OCI-M2 (cell line): ENCODE data around the gene NR3C2.
"Not testable (repeated sequence)": the region's sequence is repeated elsewhere in the genome, so short reads cannot be mapped to it uniquely, and the experiment has no call there.

Experiments used
- DNase-seq: peaks from one replicate; lab custom pipeline; 2025; ENCODE audit not compliant: unreplicated experiment; lab: John Stamatoyannopoulos, UW

Gene NR3C2

DNA sequence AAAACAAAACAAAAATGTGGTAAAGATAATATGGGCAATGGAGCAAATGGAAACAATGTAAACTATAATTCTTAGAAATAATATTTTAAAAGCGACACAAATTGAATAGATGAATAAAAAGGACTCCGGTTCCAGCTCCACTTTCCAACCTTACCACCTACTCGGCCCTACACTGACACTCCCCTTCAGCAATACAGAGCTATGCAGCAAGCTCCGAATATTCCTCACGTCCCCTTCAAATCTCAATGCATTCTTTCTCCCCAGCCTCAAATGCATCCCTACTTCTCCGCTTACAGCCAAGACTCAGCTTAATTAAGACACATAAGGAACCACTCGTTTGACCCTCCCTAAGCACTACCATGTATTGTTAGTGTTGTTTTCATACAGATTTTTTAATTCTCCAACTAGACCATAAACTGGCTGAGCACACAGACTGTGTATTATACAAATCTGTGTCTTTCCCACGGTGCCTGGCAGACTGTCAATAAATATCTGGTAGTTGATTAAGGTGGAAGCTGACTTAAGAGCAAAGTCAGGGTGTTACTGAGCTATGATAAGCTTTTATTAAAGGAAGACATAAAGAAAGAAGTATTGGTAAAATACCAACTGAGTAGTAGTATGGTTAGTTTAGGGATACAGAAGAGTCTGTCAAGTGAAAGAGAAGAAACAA lies 219.1 kb downstream of the NR3C2 start:
- DNase-seq: no peak

DNA sequence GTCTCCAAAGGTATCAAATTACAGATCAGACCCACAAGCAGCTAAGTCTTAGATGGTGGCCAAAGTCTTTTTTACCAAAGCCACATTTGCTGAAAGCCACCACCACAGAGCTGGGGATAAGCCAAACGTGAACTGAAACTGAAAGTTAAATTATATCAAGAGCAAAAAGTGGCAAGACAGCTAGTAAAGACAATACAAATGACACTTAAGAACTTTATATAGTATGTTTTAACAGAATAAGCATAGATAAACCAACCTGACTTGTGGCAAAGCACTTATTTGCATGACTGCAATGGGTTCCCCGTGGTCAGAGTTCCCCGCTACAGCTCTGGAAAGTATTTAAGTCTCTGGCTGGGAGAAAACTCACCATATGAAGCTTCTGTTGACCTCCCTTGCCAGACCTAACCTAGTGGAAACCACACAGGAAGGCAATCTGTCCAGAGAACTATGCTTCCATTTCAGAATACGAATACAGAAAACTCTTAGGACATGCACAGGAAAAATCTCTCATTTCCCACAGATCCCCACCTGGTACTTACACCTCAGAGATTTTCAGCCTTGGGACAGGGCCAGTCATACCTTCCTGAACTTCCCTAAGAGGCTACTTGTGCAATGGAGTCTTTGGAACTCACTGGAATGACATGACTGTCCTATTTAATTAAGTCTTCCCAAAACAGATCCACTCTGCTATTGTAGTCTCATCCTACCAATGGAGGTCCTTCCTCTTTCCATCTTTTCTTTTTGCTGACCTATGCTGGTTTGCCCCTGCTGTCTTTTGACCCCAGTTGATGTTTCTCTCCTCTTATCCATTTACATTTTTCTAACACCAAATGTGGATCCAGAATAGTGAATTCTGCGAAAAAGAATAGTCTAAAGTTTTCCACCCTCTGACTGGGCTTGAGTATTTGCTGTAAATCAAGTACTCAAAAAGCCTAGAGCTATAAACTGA lies 225.1 kb downstream of the NR3C2 start:
- no peak for DNase-seq

DNA sequence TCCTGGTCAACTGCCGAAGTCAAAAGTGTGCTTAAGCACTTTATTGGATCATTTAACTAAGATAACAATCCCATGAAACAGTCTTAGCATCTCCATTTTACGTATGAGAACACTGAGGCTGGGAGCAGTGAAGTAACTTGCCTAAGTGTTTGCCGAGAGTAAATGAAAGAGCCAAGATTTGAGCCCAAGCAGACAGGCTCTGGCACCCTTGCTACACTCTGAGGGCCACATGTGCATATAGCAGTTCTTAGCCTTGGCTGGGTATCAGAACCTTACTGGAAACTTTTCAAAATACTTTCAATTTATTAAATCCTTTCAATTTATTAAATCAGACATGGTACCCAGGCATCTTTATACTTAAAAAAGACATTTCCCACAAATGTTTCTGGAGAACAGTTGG lies 225.9 kb downstream of the NR3C2 start:
- no peak for DNase-seq

DNA sequence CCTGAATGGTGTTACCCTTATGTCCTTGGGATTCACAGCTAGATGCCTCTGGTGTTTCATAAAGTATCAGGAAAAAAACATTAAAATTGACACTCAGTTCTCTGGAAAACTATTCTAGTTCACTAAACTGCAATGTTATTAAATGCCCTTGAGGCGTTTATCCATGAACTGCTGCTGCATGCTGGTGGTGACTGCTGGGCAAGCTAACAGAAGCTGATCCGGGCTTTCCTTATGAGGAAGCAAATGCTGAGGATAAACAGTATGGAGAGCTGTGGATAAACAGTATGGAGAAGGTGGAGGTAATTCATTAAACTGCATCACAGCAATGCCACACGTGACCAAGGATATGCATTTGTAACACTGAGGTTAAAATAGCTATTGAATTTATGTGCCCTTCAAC lies 227.0 kb downstream of the NR3C2 start:
- no peak for DNase-seq

DNA sequence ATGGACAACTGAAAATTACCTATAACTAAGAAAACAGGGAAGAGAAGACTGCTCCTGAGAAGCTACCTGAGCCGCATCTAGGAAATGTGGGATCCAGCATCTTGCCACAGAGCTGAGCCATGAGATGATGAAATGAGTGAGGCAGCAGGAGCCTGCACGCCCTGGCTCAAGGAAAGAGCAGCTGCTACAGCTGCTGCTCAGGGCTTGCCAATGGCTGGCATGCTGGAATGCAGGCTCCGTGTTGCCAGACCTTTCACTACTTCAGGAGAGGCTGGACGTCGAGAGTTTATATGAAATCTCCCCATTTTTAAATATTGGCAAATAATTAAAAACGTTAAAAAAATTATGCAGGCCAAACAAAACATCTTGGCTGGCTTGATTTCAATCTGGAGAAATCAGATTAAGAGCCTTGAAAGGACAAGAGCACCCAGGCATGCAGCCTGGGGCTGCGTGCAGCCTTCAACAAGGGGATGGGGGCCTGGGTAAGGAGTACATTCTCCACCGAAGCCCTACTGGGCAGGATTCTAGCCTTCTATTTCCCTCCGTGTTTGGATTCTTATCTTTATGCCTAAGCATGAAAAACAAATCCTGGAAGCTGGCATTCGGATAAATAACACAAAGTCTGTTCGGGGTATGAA lies 227.6 kb downstream of the NR3C2 start:
- no peak for DNase-seq

DNA sequence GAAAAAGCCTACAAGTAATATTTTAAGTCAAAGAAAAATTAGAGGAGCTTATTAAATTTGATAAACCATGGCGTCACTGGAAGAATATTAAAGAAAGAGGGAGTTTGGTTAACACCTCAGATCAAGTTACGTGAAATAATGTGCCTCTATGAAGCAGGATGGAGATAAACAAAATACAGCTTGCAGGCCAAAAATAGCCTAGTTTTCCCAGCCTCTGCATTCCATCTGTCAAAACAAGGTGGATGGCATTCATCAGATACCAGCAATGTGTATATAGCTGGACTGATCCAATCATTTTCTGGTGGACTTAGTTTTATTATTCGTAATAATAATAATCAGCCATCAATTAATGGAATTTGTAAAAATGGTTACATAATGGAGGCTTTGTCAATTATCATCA lies 230.7 kb downstream of the NR3C2 start:
- no peak for DNase-seq

DNA sequence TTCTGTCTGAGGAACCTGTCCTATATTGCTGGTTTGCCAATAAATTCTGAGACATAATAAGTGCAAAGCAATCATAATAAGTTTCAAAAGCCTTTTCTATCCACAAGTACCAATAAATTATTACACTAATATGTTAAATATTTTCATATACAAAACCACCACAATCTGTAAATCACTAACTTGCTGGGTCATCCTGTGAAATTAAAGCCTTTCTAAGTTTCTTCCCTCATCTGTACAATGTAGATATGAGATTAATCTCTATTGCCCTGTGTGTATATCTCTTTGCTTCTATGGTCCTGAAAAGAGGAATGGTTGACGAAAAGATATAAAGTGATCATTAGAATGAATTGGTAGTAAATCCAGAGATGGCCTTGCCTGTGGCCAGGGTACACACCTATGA lies 231.6 kb downstream of the NR3C2 start:
- no peak for DNase-seq

DNA sequence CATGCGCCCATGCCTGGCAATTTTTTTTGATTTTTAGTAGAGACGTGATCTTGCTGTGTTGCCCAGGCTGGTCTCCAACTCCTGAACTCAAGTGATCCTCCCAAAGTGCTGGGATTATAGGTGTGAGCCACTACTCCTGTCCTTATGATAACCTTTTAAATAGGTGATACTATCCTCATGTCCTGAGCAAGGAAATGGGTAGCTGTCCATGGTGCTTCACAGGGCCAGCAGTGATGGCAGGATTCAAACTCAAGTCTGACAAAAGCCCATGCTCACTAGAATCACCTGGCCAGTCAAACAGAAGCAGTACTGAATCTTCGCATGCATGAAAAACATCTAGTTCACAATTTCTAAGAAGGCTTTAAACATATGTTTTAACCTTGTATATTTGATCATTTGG lies 235.1 kb downstream of the NR3C2 start:
- no peak for DNase-seq

DNA sequence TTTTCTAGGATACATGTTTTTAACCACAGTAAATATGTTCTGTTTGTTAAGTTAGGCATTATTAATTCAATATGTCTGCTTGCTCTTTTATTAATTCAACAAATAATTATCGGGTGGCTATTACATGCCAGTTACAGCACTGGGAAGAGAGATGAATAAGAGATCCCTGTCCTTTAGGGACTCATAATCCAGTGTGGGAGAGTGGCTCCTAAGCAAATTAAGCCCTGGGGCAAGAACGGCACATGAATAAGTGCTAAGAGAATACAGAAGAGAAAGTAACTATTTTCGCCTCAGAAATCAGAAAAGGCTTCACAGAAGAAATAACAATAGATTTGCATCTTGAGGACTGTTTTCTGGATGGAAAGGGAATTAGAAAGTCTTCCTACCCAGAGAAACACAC lies 236.7 kb downstream of the NR3C2 start:
- no peak for DNase-seq

DNA sequence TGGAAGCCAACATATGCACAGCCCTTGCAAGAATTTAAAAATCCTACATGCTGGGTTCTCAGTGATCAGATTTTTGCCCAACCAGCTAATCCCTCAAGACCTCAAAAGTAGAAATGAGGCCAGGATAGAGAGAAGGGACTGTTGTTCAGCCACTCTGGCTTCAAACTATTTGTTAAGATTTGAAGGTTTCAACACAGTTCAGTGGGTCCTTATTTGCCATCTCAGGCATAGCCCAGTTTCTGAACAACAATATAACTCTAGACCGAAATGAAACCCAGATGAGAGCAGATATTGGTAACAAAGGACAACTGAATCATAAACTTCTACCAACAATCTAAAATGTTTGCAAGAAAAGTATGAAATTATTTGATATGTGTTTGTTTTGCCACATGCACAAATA lies 237.3 kb downstream of the NR3C2 start:
- DNase-seq: no peak

DNA sequence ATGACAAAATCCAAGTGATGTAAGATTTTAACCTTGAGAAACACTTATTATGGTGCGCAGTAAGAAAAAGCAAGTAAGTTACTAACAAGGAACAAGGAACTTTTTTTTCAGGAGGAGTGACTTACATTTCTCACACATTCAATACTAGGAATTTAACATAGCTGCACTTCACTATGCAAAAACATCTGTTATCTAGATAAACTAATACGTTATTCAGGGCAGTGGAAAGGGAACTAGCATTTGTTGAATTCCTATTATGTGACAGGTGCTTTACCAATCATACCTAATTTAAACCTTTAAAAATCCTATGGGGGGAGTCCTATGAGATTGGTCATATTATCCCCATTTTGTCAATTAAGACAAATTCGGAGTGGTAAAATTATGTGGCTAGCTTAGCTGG lies 238.0 kb downstream of the NR3C2 start:
- no peak for DNase-seq

DNA sequence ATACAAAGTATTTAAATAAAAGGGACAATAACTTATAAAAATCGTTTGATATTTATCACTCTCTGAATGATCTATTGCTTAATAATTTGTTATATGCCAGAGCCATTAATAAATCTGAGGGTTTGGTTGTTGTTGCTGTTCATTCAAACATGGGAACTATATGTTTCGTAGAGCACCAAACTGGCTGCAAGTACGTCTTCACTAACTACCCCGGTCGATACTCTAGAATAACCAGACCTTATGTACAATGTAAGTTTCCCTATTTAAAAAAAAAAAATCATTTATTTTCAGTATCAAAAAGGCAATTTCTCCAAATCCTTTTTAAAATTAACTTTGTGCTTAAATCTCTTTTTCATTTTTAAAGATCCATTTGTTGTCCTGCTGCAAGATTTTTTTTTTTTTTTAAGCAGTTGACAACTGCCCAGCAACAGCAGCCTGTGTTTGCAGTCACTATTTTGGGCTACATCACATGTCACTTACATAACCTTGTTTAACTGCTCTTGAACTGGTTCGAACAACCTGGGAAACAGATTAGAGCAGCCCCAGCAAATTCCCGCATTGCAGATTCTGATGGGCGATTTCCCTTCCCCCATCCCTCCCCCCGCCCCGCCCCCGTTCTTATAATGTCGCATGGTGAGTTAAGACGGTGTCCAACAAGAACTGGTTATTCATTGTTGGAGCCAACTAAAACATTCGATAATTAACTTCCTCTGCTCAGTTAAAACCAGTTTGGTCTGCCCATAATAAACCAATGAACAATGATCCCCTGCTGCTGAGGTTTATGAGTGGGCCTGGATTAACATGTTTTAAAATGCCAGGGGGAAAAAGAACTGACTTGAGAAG lies 238.9 kb downstream of the NR3C2 start:
- DNase-seq: no peak

DNA sequence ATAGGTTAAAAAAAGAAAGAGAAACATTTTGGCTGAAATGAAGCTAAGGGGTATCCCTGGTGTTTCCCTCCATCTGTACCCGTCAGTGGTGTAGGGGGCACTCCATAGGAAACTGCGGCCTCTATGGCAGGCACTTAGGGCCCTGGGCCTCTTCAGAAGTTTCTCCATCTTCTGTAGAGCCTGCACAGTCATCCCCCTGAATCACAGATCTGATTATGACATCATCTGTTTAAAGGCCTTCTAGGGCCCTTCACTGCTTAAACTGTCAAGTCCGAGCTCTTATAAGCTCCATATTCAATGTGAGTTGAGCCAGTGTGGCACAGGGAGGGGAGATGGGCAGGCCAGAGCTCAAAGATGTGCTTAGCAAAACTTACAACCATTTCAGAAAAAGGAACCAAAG lies 241.3 kb downstream of the NR3C2 start:
- DNase-seq: no peak

DNA sequence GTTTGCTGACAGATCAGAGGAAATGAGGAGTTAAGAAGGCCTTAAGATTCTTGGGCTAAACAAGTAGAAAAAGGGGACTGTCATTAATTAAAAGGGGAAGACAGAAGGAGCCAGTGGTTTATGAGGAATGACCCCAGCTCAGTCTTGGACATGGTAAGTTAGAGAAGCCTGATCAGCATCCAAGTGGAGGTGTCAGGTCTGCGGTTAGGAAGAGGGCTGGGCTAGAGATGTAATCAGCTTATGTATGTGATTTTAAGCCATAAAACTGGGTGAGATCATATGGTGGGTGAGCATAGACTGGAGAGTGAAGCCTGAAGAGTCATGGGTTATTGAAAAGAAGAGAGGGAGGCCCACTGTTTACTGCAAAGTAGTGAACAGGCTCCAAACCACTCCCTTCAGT lies 246.1 kb downstream of the NR3C2 start:
- no peak for DNase-seq

DNA sequence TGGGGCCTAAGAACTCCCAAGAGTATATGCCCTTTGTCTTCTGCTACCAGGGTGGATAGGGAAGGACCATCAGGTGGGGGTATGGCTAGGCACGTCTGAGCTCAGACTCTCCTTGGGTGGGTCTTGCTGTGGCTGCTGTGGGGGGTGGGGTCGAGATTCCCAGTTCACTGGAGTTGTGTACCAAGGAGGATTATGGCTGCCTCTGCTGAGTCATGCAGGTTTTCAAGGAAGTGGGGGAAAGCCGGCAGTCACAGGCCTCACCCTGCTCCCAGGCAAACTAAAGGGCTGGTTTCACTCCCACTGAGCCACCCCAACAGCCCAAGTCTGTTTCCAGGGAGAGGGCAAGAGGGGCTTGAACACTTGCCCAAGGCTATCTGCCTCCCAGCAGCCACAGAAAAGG lies 249.7 kb downstream of the NR3C2 start:
- no peak for DNase-seq

DNA sequence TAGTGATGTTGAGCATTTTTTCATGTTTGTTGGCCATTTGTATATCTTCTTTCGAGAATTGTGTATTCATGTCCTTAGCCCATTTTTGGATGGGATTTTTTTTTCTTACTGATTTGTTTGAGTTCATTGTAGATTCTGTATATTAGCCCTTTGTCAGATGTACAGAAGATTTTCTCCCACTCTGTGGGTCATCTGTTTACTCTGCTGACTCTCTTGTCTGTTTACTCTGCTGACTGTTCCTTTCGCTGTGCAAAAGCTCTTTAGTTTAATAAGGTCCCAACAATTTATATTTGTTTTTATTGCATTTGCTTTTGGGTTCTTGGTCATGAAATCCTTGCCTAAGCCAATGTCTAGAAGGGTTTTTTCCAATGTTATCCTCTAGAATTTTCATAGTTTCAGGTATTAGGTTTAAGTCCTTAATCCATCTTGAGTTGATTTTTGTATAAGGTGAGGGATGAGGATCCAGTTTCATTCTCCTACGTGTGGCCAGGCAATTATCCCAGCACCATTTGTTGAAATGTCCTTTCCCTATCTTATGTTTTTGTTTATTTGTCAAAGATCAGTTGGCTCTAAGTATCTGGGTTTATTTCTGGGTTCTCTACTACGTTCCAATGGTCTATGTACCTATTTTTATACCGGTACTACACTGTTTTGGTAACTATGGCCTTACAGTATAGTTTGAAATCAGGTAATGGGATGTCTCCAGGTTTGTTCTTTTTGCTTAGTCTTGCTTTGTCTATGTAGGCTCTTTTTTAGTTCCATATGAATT lies 254.6 kb downstream of the NR3C2 start:
- not testable (repeated sequence) for DNase-seq

DNA sequence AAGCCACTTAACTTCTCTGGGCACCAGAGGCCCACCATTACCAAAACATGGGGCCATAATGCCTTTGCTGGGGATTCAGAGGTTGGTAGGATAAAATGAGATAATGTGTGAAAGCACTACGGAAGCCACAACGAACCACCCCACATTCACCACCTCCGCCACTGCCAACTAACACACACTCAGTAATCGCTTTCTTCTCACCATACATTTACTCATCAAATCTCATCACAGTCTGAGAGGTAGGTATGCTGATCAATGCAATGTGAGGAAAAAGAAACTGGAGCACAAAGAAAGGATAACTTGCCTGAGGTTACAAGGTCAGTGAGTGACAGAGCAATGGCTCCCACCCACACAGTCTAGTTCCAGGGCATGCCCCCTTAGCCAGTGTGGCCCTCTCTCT lies 257.3 kb downstream of the NR3C2 start:
- no peak for DNase-seq

DNA sequence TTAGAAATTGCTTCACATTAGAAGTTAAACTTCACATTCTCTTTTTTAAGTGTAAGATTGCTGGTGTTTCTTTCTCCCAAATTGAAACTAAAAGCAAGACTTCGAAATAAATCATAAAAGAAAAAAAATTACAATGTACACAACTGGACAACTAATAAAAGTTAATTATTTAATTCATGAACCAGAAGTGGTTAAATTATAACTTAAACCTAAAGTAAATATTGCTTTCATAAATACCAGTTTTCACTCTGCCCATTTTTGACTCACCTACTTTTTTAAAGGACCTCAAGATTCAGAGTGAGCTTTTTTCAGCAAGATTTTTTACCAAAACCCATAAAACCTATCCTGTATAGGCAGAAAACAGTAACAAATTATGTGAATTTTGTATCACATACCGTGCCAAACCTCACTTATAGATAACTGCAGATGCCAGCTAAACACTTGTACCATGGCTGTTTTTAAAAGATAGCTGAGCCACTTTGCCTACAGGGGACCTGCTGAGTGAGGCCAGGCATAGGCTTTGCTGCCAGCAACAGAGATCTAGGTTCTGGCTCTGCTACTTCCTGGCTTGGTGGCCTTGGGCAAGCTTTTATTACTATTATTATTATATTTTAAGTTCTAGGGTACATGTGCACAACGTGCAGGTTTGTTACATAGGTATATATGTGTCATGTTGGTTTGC lies 259.8 kb downstream of the NR3C2 start:
- no peak for DNase-seq

DNA sequence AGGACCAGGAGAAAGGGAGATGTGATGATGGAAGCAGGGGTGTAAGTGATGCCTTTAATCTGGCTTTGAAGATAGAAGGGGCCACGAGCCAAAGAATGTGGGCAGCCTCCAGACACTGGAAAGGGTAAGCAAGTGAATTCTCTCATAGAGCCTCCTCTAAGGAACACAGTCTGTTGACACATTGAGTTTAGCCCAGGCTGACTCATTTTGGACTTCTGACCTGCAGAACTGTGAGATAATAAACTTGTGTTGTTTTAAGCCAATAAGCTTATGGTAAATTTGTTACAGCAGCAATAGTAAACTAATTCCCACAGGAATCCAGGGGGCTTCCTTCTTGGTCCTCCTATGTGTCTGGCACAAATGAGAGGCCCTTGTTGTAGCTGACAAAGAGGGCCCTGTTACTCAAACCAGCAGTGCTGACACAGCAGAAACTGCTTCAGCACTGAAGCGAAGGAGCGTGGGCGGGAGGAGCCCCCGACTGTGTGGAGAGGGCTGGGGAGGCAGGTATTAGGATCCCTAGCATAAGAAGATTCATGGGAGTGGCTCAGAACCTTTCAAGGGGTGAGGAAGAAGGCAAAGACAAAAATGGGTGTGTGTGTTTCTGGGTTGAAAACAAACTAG lies 268.7 kb downstream of the NR3C2 start:
- no peak for DNase-seq
